Left lobe of liver (tissue), 2 donors: ENCODE measurements around the gene SRCAP. TPM values are rescaled to one million over a fixed set of nuclear protein-coding genes. Genes with fewer than 3 reads are reported as not detected.

Experiments
- ATAC-seq: fragments of 200-7000 bp; cut with Tn5 transposase; one replicate; pipeline ENCODE4 v1.9.1; 2020; ENCODE audit warnings: mild to moderate bottlenecking, moderate library complexity
- DNase-seq: peaks from one replicate; pipeline ENCODE4 v3.0.0-alpha.2; 2020; ENCODE audit warnings: low spot score
- total RNA-seq: library from RNA; stranded (reverse); gene quantifications from one replicate; pipeline ENCODE4 v1.2.1, GENCODE V29; 2021
- donor health status: DM: no; HTN: no; CAD: no; lungs with moderate emphysema.
- donor health status: DM: no; HTN: yes; CAD: no.

Gene SRCAP
- 27.7 TPM for total RNA-seq

GRCh38 chr16:30698816-30699614 is at the start of gene SRCAP:
SRCAP (plus strand) TSS chr16:30699171; CDS start chr16:30700825, 1,654 bp downstream.
- peak; percentile 81 for ATAC-seq
- DNase-seq: peak; percentile 94

GRCh38 chr16:30649725-30650368 is 49.1 kb upstream of the SRCAP start:
- ATAC-seq (no peak), DNase-seq (no peak)

GRCh38 chr16:30650369-30651123 is 48.4 kb upstream of the SRCAP start, which contains the start of gene PRR14:
PRR14 (plus strand) TSS chr16:30650960; CDS start chr16:30651646, 686 bp downstream.
- DNase-seq (peak; percentile 100), ATAC-seq (peak; percentile 84)

GRCh38 chr16:30651124-30652004 is 47.6 kb upstream of the SRCAP start:
- ATAC-seq (peak; percentile 77), DNase-seq (peak; percentile 76)

- no peak for DNase-seq
- no peak for ATAC-seq
Measured at GRCh38 chr16:30652005-30652296, 47.0 kb upstream of the SRCAP start.

- ATAC-seq (no peak), DNase-seq (no peak)
Measured at GRCh38 chr16:30652718-30653117, 46.3 kb upstream of the SRCAP start.

- ATAC-seq: no peak
- DNase-seq: no peak
Measured at GRCh38 chr16:30654856-30655255, 44.1 kb upstream of the SRCAP start.

GRCh38 chr16:30655815-30656347 is 43.1 kb upstream of the SRCAP start:
- ATAC-seq: no peak
- no peak for DNase-seq

GRCh38 chr16:30656388-30656787 is 42.6 kb upstream of the SRCAP start:
- ATAC-seq (no peak), DNase-seq (no peak)

- DNase-seq (no peak), ATAC-seq (no peak)
Measured at GRCh38 chr16:30656974-30657865, 41.8 kb upstream of the SRCAP start.

- ATAC-seq (peak; percentile 81), DNase-seq (peak; percentile 100)
Measured at GRCh38 chr16:30657866-30658730, 40.9 kb upstream of the SRCAP start, which contains the start of gene FBRS. FBRS (plus strand) TSS chr16:30658431; CDS start chr16:30659519, 1,088 bp downstream.

- DNase-seq (peak; percentile 82), ATAC-seq (peak; percentile 44)
Measured at GRCh38 chr16:30658731-30659506, 40.1 kb upstream of the SRCAP start.

GRCh38 chr16:30659507-30660423 is 39.2 kb upstream of the SRCAP start:
- ATAC-seq: no peak
- DNase-seq: no peak

GRCh38 chr16:30660424-30661261 is 38.3 kb upstream of the SRCAP start:
- ATAC-seq: no peak

GRCh38 chr16:30662449-30662848 is 36.5 kb upstream of the SRCAP start:
- ATAC-seq (no peak), DNase-seq (no peak)

More at GRCh38 chr16:30660424-30661261, 38.3 kb upstream of the SRCAP start:
- no peak for DNase-seq
